Neural crest cell (in vitro differentiated cells): ENCODE results near the gene ANKLE2. TPM values are rescaled to one million over a fixed set of nuclear protein-coding genes. Genes with fewer than 3 reads are reported as not detected.
"Not testable (repeated sequence)": the region's sequence is repeated elsewhere in the genome, so short reads cannot be mapped to it uniquely, and the experiment has no call there.

Experiments used
- DNase-seq: peaks from one replicate; pipeline ENCODE4 v3.0.0; 2021; ENCODE audit warnings: low read depth, mixed read lengths, low spot score
- H3K27ac Mint-ChIP-seq: one replicate; pipeline ENCODE4 v1.8.0; 2021; ENCODE audit warnings: mild to moderate bottlenecking, mixed read lengths; ENCODE audit not compliant: unreplicated experiment
- H3K27me3 Mint-ChIP-seq: 2 replicates; pipeline ENCODE4 v1.8.0; 2021; ENCODE audit warnings: low read depth, mild to moderate bottlenecking, mixed read lengths
- H3K36me3 Mint-ChIP-seq: 2 replicates; pipeline ENCODE4 v1.8.0; 2021; ENCODE audit warnings: low read depth, mild to moderate bottlenecking, mixed read lengths
- H3K4me1 Mint-ChIP-seq: 2 replicates; pipeline ENCODE4 v1.8.0; 2021; ENCODE audit warnings: mixed read lengths
- H3K4me3 Mint-ChIP-seq: one replicate; pipeline ENCODE4 v1.8.0; 2021; ENCODE audit warnings: mild to moderate bottlenecking, mixed read lengths
- H3K9me3 Mint-ChIP-seq: 2 replicates; pipeline ENCODE4 v1.8.0; 2021; ENCODE audit warnings: mixed read lengths
- total RNA-seq: library from RNA; stranded (reverse); gene quantifications from 2 replicates; pipeline ENCODE4 v1.2.1, GENCODE V29; 2021
- TF ChIP-seq, protein P1 (sequence below): fragments of 200-600 bp; sonication (generic); conservative IDR thresholded peaks from 2 replicates; pipeline ENCODE4 v1.5.0; 2021; ENCODE audit warnings: antibody characterized with exemption, mild to moderate bottlenecking

Gene ANKLE2
- total RNA-seq, 1 donor from 2014 or later: 100 TPM

DNA sequence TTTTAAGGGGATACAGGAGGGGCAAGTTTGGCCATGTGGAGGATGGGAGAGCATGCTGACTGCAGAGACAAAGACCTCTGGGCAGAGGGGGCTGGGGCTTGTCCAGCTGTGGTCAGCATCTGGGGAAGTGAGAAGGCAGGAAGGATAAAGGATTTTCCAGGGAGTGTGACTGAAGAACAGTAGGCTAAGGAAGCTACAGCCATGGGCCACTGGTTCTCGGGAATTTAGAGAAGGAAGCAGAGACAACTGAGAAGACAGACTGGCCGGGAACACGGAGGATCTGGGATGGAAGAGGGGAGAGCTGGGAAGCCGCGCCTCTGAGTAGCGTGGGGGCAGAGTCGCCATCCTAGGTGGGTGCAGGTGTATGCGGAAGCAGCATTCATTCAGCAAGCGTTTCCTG is 58.0 kb downstream of the ANKLE2 start:
- TF ChIP-seq, protein P1, sequence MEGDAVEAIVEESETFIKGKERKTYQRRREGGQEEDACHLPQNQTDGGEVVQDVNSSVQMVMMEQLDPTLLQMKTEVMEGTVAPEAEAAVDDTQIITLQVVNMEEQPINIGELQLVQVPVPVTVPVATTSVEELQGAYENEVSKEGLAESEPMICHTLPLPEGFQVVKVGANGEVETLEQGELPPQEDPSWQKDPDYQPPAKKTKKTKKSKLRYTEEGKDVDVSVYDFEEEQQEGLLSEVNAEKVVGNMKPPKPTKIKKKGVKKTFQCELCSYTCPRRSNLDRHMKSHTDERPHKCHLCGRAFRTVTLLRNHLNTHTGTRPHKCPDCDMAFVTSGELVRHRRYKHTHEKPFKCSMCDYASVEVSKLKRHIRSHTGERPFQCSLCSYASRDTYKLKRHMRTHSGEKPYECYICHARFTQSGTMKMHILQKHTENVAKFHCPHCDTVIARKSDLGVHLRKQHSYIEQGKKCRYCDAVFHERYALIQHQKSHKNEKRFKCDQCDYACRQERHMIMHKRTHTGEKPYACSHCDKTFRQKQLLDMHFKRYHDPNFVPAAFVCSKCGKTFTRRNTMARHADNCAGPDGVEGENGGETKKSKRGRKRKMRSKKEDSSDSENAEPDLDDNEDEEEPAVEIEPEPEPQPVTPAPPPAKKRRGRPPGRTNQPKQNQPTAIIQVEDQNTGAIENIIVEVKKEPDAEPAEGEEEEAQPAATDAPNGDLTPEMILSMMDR: no peak
- H3K9me3 Mint-ChIP-seq: no peaks in the 10 kb centered on the region

DNA sequence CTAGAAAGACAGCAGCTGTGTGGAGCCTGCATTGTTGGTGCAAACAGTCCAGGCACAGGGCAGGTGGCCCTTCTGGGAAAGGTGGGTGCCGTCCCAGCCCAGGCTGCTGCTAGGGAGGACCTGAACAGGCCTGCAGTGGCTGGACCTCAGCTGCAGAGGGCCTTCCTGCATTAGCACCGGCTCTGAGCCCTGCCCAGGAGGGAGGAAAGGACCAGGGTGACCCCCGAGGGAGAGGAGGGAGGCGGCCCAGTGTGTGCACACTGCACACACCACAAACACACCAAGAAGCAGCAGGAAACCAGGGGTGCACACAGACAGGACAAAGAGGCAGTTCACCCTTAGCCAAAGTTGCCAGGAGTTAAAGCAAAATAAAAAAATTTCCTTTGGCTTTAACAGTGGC is 59.0 kb downstream of the ANKLE2 start:
- Mint-ChIP-seq H3K9me3 (no peaks in the 10 kb centered on the region), H3K4me3 (no peak overlapping the region), H3K36me3 (peaks cover 20% of the 10 kb centered on the region), H3K27me3 (no peaks in the 10 kb centered on the region), H3K4me1 (peaks cover 10% of the 10 kb centered on the region), H3K27ac (no peak overlapping the region)
- no peak for DNase-seq
- TF ChIP-seq, protein P1: no peak

More for the DNA sequence above, 58.0 kb downstream of the ANKLE2 start:
- peak overlapping the region; percentile 61 for H3K4me3 Mint-ChIP-seq
- H3K4me1 Mint-ChIP-seq: peaks cover 10% of the 10 kb centered on the region
- DNase-seq: no peak
- H3K27ac Mint-ChIP-seq: peak overlapping the region; percentile 85
- peaks cover 25% of the 10 kb centered on the region for H3K36me3 Mint-ChIP-seq
- H3K27me3 Mint-ChIP-seq: no peaks in the 10 kb centered on the region

DNA sequence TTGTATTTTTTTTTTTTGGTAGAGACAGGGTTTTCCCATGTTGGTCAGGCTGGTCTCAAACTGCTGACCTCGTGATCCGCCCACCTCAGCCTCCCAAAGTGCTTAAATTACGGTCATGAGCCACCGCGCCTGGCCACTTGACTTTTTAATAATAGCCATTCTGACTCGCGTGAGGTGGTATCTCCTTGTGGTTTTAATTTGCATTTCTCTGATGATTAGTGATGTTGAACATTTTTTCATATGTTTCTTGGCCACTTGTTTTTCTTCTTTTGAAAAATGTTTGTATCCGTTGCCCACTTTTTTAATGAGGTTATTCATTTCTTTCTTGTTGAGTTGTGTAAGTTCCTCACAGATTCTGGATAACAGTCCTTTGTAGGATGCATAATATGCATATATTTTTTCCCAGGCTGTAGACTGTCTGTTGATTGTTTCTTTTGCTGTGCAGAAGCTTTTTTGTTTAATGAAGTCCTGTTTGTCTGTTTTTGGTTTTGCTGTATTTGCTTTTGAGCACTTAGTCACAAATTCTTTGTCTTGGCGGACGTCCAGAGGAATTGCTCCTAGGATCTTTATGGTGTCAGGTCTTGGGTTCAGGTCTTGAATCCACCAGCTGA is 61.3 kb downstream of the ANKLE2 start:
- H3K9me3 Mint-ChIP-seq: no peaks in the 10 kb centered on the region
- no peak overlapping the region for H3K27ac Mint-ChIP-seq
- no peak for DNase-seq
- H3K4me1 Mint-ChIP-seq: peaks cover 6% of the 10 kb centered on the region
- H3K27me3 Mint-ChIP-seq: no peaks in the 10 kb centered on the region
- TF ChIP-seq, protein P1: no peak
- H3K36me3 Mint-ChIP-seq: peaks cover 19% of the 10 kb centered on the region
- no peak overlapping the region for H3K4me3 Mint-ChIP-seq

DNA sequence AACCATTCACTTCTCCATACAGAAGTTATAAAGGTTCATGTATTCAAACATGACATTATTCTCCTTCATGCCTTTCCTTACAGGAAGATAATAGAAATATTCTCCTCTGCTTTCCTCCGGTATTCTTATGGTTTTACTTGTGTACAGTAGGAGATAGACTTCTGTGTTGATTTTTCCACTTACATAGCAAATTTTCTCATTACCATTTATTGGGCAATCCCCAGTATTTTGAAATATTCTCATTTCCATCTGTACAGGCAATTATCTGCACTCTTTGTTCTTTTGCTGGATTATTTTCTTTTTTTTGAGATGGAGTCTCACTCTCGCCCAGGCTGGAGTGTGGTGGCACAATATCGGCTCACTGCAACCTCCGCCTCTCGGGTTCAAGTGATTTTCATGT is 63.3 kb downstream of the ANKLE2 start:
- no peak for DNase-seq
- TF ChIP-seq, protein P1: no peak
- Mint-ChIP-seq H3K9me3 (no peaks in the 10 kb centered on the region), H3K4me1 (peaks cover 2% of the 10 kb centered on the region), H3K27me3 (no peaks in the 10 kb centered on the region), H3K4me3 (no peak overlapping the region), H3K27ac (no peak overlapping the region), H3K36me3 (peaks cover 16% of the 10 kb centered on the region)

DNA sequence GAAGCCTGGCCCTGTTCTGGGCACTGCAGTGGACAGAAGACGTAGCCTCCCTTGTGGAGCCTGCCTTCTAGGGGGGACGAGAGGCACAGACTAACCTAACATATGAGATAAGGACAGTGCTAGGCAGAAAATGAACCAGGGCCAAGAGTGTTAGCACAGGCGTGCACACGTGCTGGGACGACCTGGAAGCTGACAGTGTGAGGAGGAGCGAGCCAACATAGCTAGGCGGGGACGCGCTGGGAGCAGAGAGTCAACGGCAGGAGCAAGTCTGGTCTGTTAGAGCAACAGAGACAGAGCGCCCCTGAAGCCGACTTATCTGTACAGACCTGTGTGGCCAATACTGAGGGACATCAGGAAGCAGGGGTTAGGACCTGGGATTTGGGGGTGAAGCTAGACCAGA is 66.2 kb downstream of the ANKLE2 start:
- H3K27me3 Mint-ChIP-seq: no peaks in the 10 kb centered on the region
- H3K4me1 Mint-ChIP-seq: no peaks in the 10 kb centered on the region
- no peak for DNase-seq
- H3K4me3 Mint-ChIP-seq: no peak overlapping the region
- TF ChIP-seq, protein P1: no peak
- no peak overlapping the region for H3K27ac Mint-ChIP-seq
- no peaks in the 10 kb centered on the region for H3K9me3 Mint-ChIP-seq
- H3K36me3 Mint-ChIP-seq: peaks cover 22% of the 10 kb centered on the region

DNA sequence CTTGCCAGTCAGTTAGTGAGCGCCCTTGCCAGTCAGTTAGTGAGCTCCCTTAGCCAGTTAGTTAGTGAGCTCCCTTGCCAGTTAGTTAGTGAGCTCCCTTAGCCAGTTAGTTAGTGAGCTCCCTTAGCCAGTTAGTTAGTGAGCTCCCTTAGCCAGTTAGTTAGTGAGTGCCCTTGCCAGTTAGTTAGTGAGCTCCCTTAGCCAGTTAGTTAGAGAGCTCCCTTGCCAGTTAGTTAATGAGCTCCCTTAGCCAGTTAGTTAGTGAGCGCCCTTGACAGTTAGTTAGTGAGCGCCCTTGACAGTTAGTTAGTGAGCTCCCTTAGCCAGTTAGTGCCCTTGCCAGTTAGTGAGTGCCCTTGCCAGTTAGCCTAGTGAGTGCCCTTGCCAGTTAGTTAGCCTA is 66.7 kb downstream of the ANKLE2 start:
- not testable (repeated sequence) for DNase-seq, H3K4me1 Mint-ChIP-seq, H3K27ac Mint-ChIP-seq, H3K27me3 Mint-ChIP-seq, H3K9me3 Mint-ChIP-seq
- peak overlapping the region; percentile 42 for H3K4me3 Mint-ChIP-seq
- H3K36me3 Mint-ChIP-seq: peaks cover 23% of the 10 kb centered on the region

DNA sequence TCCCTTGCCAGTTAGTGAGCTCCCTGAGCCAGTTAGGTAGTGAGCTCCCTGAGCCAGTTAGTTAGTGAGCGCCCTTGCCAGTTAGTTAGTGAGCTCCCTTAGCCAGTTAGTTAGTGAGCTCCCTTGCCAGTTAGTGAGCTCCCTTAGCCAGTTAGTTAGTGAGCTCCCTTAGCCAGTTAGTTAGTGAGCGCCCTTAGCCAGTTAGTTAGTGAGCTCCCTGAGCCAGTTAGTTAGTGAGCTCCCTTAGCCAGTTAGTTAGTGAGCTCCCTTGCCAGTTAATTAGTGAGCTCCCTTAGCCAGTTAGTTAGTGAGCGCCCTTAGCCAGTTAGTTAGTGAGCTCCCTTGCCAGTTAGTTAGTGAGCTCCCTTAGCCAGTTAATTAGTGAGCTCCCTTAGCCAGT is 69.6 kb downstream of the ANKLE2 start:
- Mint-ChIP-seq H3K36me3 (peaks cover 23% of the 10 kb centered on the region), H3K4me1 (peaks cover 11% of the 10 kb centered on the region), H3K4me3 (peak overlapping the region; percentile 56)
- DNase-seq, H3K27ac Mint-ChIP-seq, H3K27me3 Mint-ChIP-seq, H3K9me3 Mint-ChIP-seq: not testable (repeated sequence)
